WI38 (cell line): ENCODE measurements around the gene DDHD1.

Source experiments
- H3K4me3 ChIP-seq: 2 replicates; pipeline ENCODE4 v1.5.1; 2011; ENCODE audit warnings: low read depth, mild to moderate bottlenecking, control low read depth, low read length
- CTCF ChIP-seq: IDR thresholded peaks from 2 replicates; pipeline ENCODE4 v1.5.1; 2012; ENCODE audit warnings: low read depth, mild to moderate bottlenecking, control low read depth, low read length

DDHD1 gene

GRCh38 chr14:52987514-52987913 lies 165.6 kb downstream of the DDHD1 start:
- TF ChIP-seq CTCF, result no peak
- no peak overlapping the region for H3K4me3 ChIP-seq

GRCh38 chr14:52987042-52987441 lies 166.1 kb downstream of the DDHD1 start:
- no peak for TF ChIP-seq CTCF
- no peak overlapping the region for H3K4me3 ChIP-seq
